Effector memory CD4-positive, alpha-beta T cell (primary cell): Measurements from ENCODE around the gene KRTAP12-2.
"Not testable (repeated sequence)": the region's sequence is repeated elsewhere in the genome, so short reads cannot be mapped to it uniquely, and the experiment has no call there.

ENCODE experiments used
- DNase-seq, 3 donors: peaks; one replicate each; pipeline ENCODE4 v3.0.0-alpha.2; 2020
- H3K27ac ChIP-seq: 2 replicates; pipeline ENCODE4 v1.7.0; 2013; ENCODE audit warnings: mild to moderate bottlenecking, low read length, moderate library complexity; ENCODE audit not compliant: insufficient read depth, poor library complexity, severe bottlenecking
- H3K27me3 ChIP-seq: replicated peaks from 2 replicates; pipeline ENCODE4 v1.7.0; 2013; ENCODE audit warnings: mild to moderate bottlenecking, low read length; ENCODE audit not compliant: insufficient read depth, control insufficient read depth, poor library complexity, severe bottlenecking
- H3K36me3 ChIP-seq: 2 replicates; pipeline ENCODE4 v1.7.0; 2013; ENCODE audit warnings: mild to moderate bottlenecking, low read length, moderate library complexity; ENCODE audit not compliant: control insufficient read depth, insufficient read depth
- H3K4me1 ChIP-seq: 2 replicates; pipeline ENCODE4 v1.7.0; 2013; ENCODE audit warnings: low read length, mild to moderate bottlenecking; ENCODE audit not compliant: control insufficient read depth, insufficient read depth, poor library complexity, severe bottlenecking
- H3K4me3 ChIP-seq: 2 replicates; pipeline ENCODE4 v1.7.0; 2013; ENCODE audit warnings: low read length, low read depth, mild to moderate bottlenecking; ENCODE audit not compliant: insufficient read depth, poor library complexity, severe bottlenecking
- H3K9me3 ChIP-seq: 2 replicates; pipeline ENCODE4 v1.7.0; 2013; ENCODE audit warnings: mild to moderate bottlenecking, low read length, moderate library complexity; ENCODE audit not compliant: control insufficient read depth

Gene KRTAP12-2

GRCh38 chr21:44702111-44702972 is 35.6 kb upstream of the KRTAP12-2 start:
- DNase-seq, result no peak
- Histone ChIP-seq H3K27ac (no peak overlapping the region), H3K4me1 (no peaks in the 10 kb centered on the region), H3K36me3 (no peaks in the 10 kb centered on the region), H3K27me3 (peaks cover 49% of the 10 kb centered on the region), H3K9me3 (no peaks in the 10 kb centered on the region), H3K4me3 (no peak overlapping the region)

- Histone ChIP-seq H3K27ac (no peak overlapping the region), H3K27me3 (peaks cover 42% of the 10 kb centered on the region), H3K4me1 (no peaks in the 10 kb centered on the region), H3K4me3 (no peak overlapping the region), H3K36me3 (no peaks in the 10 kb centered on the region), H3K9me3 (no peaks in the 10 kb centered on the region)
- no peak for DNase-seq
Observed at GRCh38 chr21:44701541-44701940, 34.8 kb upstream of the KRTAP12-2 start.

- Histone ChIP-seq H3K27me3 (peaks cover 36% of the 10 kb centered on the region), H3K4me3 (no peak overlapping the region), H3K36me3 (no peaks in the 10 kb centered on the region), H3K27ac (no peak overlapping the region), H3K9me3 (no peaks in the 10 kb centered on the region), H3K4me1 (no peaks in the 10 kb centered on the region)
- DNase-seq, result no peak
Observed at GRCh38 chr21:44701023-44701400, 34.3 kb upstream of the KRTAP12-2 start.

GRCh38 chr21:44700101-44701022 is 33.6 kb upstream of the KRTAP12-2 start:
- Histone ChIP-seq H3K27me3 (peaks cover 34% of the 10 kb centered on the region), H3K36me3 (no peaks in the 10 kb centered on the region), H3K27ac (no peak overlapping the region), H3K9me3 (no peaks in the 10 kb centered on the region), H3K4me3 (no peak overlapping the region), H3K4me1 (no peaks in the 10 kb centered on the region)
- no peak for DNase-seq

- Histone ChIP-seq H3K27me3 (peaks cover 31% of the 10 kb centered on the region), H3K27ac (no peak overlapping the region), H3K36me3 (no peaks in the 10 kb centered on the region), H3K4me1 (no peaks in the 10 kb centered on the region), H3K4me3 (no peak overlapping the region), H3K9me3 (no peaks in the 10 kb centered on the region)
- DNase-seq, result no peak
Observed at GRCh38 chr21:44699502-44700001, 32.8 kb upstream of the KRTAP12-2 start.

GRCh38 chr21:44697811-44698734 is 31.3 kb upstream of the KRTAP12-2 start:
- DNase-seq, result no peak
- no peaks in the 10 kb centered on the region for H3K4me1 ChIP-seq
- H3K27ac ChIP-seq, result no peak overlapping the region
- peaks cover 17% of the 10 kb centered on the region for H3K27me3 ChIP-seq
- no peaks in the 10 kb centered on the region for H3K36me3 ChIP-seq
- no peak overlapping the region for H3K4me3 ChIP-seq
- H3K9me3 ChIP-seq, result peaks cover 3% of the 10 kb centered on the region

- H3K9me3 ChIP-seq, H3K4me1 ChIP-seq: not testable (repeated sequence)
- peaks cover 15% of the 10 kb centered on the region for H3K27me3 ChIP-seq
Observed at GRCh38 chr21:44697172-44697810, 30.6 kb upstream of the KRTAP12-2 start, which contains the start of gene KRTAP10-12. Gene KRTAP10-12, plus strand, starts transcription at chr21:44697172. Its CDS starts 30 bp downstream, at chr21:44697202.

GRCh38 chr21:44696572-44696971 is 29.8 kb upstream of the KRTAP12-2 start:
- peaks cover 15% of the 10 kb centered on the region for H3K27me3 ChIP-seq
- DNase-seq, result no peak
- H3K4me3 ChIP-seq, result no peak overlapping the region
- peaks cover 6% of the 10 kb centered on the region for H3K9me3 ChIP-seq
- no peak overlapping the region for H3K27ac ChIP-seq
- H3K4me1 ChIP-seq, result no peaks in the 10 kb centered on the region
- H3K36me3 ChIP-seq, result no peaks in the 10 kb centered on the region

More at GRCh38 chr21:44697172-44697810, 30.6 kb upstream of the KRTAP12-2 start, which contains the start of gene KRTAP10-12:
- H3K36me3 ChIP-seq, DNase-seq, H3K4me3 ChIP-seq, H3K27ac ChIP-seq: not testable (repeated sequence)

- no peak overlapping the region for H3K4me3 ChIP-seq
- no peaks in the 10 kb centered on the region for H3K36me3 ChIP-seq
- H3K27me3 ChIP-seq, result peaks cover 10% of the 10 kb centered on the region
- H3K9me3 ChIP-seq, result peaks cover 6% of the 10 kb centered on the region
- no peak overlapping the region for H3K27ac ChIP-seq
- no peaks in the 10 kb centered on the region for H3K4me1 ChIP-seq
- DNase-seq, result no peak
Observed at GRCh38 chr21:44695641-44696040, 28.9 kb upstream of the KRTAP12-2 start.
